Mammary epithelial cell (primary cell): ENCODE measurements around the gene GAPDH.

Experiments
- EZH2 ChIP-seq: IDR thresholded peaks from 2 replicates; pipeline ENCODE4 v1.6.1; 2012; ENCODE audit warnings: low read length, inconsistent platforms, borderline replicate concordance
- TF ChIP-seq, protein P1 (sequence below), 2 donors: IDR thresholded peaks in 1 of 2; conservative IDR thresholded peaks in 1 of 2; 2 replicates each; pipeline ENCODE4 v1.5.1; 2011 to 2012; ENCODE audit warnings: inconsistent platforms in 2 of 2, low read length in 2 of 2, mild to moderate bottlenecking in 2 of 2, control low read depth in 1 of 2, low read depth in 1 of 2; ENCODE audit not compliant: insufficient read depth in 1 of 2; ENCODE audit errors: extremely low read depth in 1 of 2

DNA sequence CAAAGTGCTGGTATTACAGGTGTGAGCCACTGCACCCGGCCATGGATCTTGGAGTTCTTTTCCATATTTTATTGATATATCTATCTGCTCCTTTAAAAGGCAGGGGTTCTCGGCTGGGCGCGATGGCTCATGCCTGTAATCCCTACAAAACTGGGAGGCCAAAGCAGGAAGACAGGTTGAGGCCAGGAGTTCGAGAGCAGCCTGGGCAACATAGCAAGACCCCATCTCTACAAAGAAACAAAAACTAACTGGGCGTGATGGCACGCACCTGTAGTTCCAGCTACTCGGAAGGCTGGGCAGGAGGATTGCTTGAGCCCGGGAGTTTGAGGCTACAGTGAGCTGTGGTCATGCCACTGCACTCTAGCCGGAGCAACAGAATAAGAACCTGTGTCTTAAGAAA is 12.1 kb upstream of the GAPDH start:
- TF ChIP-seq, protein P1, sequence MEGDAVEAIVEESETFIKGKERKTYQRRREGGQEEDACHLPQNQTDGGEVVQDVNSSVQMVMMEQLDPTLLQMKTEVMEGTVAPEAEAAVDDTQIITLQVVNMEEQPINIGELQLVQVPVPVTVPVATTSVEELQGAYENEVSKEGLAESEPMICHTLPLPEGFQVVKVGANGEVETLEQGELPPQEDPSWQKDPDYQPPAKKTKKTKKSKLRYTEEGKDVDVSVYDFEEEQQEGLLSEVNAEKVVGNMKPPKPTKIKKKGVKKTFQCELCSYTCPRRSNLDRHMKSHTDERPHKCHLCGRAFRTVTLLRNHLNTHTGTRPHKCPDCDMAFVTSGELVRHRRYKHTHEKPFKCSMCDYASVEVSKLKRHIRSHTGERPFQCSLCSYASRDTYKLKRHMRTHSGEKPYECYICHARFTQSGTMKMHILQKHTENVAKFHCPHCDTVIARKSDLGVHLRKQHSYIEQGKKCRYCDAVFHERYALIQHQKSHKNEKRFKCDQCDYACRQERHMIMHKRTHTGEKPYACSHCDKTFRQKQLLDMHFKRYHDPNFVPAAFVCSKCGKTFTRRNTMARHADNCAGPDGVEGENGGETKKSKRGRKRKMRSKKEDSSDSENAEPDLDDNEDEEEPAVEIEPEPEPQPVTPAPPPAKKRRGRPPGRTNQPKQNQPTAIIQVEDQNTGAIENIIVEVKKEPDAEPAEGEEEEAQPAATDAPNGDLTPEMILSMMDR (conservative IDR thresholded peaks at IDR 0.05 in 1 of 2, IDR thresholded peaks at IDR 0.05 in 1 of 2; ENCODE audit: extremely low read depth in 1 of 2, insufficient read depth in 1 of 2, low read depth in 1 of 2, low read length in 2 of 2) = no peak
- TF ChIP-seq EZH2 = no peak
